ENCODE measurements around the gene ABCA1. TPM values are rescaled to one million over a fixed set of nuclear protein-coding genes. Genes with fewer than 3 reads are reported as not detected.

The ABCA1 gene
- total RNA-seq, 1 donor from 2014 or later = 65.8 TPM

DNA sequence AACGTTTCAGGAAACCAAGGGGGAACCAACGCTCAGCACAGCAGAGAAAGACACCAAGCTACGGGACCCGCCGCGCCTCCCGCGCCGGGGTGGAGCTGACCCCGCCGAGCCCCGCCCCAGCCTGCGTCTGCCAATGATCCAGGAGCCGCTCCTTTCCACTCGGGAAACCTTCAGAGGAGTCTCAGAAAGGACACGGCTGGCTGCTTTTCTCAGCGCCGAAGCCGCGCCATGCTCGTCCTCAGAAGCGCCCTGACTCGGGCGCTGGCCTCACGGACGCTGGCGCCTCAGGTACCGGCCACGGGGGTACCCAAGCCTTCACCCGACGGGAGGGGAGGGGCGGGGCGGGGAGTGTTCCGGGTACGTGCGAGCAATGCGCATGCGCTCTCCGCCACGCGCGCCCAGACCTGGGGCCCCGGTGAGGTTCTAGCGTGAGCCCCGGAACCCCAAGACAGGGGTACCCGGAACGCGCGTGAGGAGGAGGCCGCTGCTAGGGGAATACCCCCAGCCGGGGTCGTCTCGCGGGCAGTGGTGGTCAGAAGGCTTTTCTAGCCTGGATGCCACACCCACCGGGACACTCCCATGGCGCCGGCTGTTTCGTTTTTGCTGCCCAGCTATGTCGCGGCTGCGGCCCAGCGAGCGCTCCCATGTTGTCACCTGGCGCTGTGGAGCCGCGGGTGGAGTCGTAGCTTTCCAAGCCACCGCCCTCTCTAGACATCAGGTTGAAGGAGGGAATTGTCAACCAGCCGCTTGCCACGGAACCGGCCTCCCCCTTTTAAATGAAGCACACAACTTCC, 180.2 kb downstream of the ABCA1 start, which contains the start of gene NIPSNAP3A:
Gene NIPSNAP3A (plus strand): TSS at position 119 of the 794 bp plus-strand sequence. CDS start 110 bp downstream, at position 229.
- intact Hi-C loops (cut with DNase I) = no loop called here

DNA sequence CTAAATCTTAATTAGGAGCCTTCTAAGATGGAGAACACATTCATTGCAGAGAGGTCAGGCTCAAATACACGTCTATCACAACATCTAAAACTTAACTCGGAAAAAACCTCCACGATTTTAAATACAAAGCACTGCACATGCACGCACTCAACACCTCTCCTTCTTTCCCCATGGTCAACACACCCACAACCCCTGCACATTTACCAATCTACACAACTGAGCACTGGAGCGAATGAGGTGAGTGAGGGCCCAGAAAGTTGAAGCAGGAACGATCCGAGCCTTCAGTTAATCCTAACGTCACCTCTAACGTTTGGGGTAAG, 180.8 kb downstream of the ABCA1 start:
- DNase-seq (ENCODE audit: low spot score) (no peak), ATAC-seq (peak; percentile 44)
- intact Hi-C loops (cut with DNase I) = no loop called here

More for the DNA sequence above, 180.2 kb downstream of the ABCA1 start, which contains the start of gene NIPSNAP3A:
- DNase-seq (ENCODE audit: low spot score) (peak; percentile 92), ATAC-seq (peak; percentile 96)

DNA sequence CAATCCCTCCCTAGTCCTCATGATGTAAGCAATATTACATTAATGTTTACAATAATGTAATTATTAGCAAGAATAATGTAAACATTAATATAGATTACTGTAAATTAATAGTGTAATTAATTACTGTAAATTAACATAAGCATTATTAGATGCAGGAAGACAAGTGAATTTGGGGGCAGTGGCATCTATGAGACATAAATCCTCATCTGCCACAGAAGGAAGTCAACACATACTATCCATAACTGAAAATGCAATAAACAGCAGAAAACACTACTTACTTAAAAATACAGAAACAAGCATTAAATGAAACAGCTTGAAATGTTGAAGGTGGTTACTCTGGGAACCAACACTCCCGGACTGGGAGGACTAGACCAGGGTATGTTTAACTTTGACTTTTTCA, 181.2 kb downstream of the ABCA1 start:
- intact Hi-C loops (cut with DNase I) = no loop called here
- ATAC-seq = no peak
- no peak for DNase-seq (ENCODE audit: low spot score)

DNA sequence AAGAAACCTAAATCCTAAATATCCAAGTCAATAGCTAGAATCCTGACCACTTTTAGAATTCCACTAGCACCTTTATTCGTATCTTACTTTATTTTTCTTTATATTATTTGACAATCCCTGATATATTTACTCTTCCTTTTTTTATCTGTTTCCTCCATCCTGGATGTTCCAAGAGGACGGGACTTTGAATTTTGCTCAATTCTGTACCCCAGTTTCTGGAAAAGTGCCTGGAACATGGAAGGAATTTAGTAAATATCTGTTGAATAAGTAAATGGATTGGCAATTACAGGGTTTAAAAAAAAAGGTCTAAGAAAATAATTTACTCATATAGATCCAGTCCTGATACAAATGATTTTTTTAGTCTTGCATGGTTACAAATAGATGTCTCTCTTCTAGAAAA, 181.7 kb downstream of the ABCA1 start:
- intact Hi-C loops (cut with DNase I) = no loop called here
- DNase-seq (ENCODE audit: low spot score) (no peak), ATAC-seq (no peak)

DNA sequence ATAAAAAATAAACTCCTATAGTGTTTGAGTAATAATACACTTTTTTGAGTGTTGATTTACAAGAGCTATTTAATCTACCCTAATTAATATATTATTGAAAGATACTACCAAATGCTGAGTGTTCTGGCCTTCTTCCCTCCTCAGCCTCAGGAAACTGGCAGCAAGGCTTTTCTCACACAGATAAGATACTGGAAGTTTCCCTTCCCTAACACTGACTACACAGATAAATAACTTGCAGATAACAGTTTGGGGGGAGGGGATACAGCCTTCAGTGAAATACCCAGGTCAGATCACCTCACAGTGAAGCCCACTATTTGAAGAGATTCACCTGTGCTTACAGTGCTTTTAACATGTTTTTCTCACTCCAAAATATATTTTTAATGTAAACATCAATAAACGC, 182.1 kb downstream of the ABCA1 start:
- ATAC-seq (no peak), DNase-seq (ENCODE audit: low spot score) (no peak)
- intact Hi-C loops (cut with DNase I) = no loop called here

DNA sequence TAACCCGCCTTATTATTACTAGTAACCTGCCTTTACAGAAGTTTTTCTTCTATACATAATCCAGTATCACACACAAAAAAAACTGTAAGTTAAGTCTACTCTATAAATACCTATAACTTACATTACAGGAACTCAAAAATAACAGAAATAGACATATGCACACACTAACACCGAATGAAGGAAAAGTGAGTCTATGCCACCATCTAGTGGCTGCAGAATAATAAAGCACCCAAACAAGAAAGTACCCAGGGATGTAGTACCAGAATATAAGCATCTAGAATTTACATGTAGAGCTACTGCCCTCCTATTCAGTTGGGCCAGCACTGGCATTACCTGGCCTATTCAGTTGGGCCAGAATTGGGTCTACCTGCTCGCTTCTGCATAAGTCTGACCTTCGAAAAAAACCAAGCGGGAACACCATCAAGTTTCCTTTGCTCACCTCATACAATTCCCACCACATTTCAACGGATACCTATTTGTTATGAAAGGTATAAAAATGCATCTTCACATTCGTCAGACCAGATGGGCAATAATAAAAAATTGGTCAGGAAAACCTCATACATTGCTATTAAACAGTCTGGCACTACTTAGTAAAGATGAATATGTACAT, 184.5 kb downstream of the ABCA1 start:
- DNase-seq (ENCODE audit: low spot score) (no peak), ATAC-seq (no peak)
- intact Hi-C loops (cut with DNase I) = no loop called here

DNA sequence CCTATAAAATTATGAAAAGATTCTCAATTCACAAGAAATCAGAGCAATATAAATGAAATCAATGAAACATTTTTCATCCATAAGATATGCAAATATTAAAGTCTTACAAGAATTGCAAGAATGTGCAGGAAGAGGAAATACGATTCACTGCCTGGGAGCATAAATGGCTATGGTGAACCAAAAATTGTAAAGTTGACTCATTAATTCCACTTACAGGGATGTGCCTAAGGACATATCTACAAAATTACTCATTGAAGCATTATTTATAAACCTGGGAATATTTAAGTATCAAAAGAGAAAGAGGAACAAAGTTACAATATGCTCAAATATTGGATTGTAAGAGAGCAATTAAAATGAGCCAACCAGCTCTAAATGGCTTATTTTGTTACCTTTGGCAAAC, 187.3 kb downstream of the ABCA1 start:
- no peak for ATAC-seq
- intact Hi-C loops (cut with DNase I) = no loop called here
- DNase-seq (ENCODE audit: low spot score) = no peak

DNA sequence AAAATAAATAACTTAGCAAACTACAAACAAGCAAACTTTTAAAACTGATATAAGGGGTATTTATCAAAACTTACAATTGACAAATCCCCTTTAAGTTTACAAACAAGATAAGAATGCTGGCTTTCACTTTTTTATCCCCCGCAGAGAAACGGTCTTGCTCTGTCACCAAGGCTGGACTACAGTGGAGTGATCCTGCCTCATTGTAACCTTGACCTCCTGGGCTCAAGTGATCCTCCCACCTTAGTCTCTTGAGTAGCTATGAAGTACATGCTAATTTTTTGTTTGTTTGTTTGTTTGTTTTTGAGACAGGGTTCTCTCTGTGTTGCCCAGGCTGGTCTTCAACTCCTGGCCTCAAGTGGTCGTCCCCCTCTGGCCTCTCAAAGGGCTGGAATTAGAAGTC, 189.5 kb downstream of the ABCA1 start:
- no peak for ATAC-seq
- intact Hi-C loops (cut with DNase I) = no loop called here
- no peak for DNase-seq (ENCODE audit: low spot score)

Other genes starting within 250 kb of the ABCA1 start
- gene OR13D1, start 233.6 kb downstream of the ABCA1 start, total RNA-seq = not detected
- gene NIPSNAP3A, start 180.5 kb downstream of the ABCA1 start, total RNA-seq = 28.9 TPM
- 5.7 TPM for gene NIPSNAP3B, start 164.0 kb downstream of the ABCA1 start, total RNA-seq

Measured in sciatic nerve (tissue), 2 donors.